ENCODE data around the gene WDR46.

DNA sequence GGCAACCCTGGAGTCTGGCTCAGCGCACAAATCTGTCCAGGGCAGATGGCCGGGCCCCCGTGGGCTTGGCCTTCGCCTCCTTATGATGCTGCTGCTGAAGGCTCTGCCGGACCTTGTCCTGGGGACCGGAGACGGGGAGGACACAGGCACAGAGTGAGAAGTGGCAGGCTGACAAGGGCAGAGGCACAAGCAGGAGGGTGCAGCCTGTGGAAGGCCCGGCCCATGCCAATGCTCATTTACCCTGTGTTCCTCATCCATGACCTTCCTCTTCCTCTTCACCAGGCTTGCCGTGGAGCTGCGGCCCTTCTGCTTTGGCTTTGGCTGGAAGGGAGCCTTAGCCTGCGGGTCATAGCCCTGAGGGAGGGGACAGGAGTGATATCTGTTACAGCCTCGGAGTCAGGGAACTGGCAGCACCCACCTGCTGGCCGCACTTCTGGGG, 9.8 kb downstream of the WDR46 start:
- TF ChIP-seq POLR2AphosphoS5 (IDR thresholded peaks at IDR 0.05; ENCODE audit: low read depth) (no peak), EZH2phosphoT487 (IDR thresholded peaks at IDR 0.05; ENCODE audit: unreplicated experiment) (no peak), CREB1 (CRISPR knock-in tag; IDR thresholded peaks at IDR 0.05; ENCODE audit: low read depth) (no peak)
- TF ChIP-seq, protein P1, sequence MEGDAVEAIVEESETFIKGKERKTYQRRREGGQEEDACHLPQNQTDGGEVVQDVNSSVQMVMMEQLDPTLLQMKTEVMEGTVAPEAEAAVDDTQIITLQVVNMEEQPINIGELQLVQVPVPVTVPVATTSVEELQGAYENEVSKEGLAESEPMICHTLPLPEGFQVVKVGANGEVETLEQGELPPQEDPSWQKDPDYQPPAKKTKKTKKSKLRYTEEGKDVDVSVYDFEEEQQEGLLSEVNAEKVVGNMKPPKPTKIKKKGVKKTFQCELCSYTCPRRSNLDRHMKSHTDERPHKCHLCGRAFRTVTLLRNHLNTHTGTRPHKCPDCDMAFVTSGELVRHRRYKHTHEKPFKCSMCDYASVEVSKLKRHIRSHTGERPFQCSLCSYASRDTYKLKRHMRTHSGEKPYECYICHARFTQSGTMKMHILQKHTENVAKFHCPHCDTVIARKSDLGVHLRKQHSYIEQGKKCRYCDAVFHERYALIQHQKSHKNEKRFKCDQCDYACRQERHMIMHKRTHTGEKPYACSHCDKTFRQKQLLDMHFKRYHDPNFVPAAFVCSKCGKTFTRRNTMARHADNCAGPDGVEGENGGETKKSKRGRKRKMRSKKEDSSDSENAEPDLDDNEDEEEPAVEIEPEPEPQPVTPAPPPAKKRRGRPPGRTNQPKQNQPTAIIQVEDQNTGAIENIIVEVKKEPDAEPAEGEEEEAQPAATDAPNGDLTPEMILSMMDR (conservative IDR thresholded peaks at IDR 0.05; ENCODE audit: low read depth in 2 of 2) = no peak
